HG02943 (cell line): ENCODE measurements around the gene YBX2.

ENCODE experiments used
- ATAC-seq: cut with Tn5 transposase; IDR thresholded peaks from one replicate; pipeline ENCODE4 v1.9.1; 2021; ENCODE audit warnings: mild to moderate bottlenecking, low read depth, moderate library complexity; ENCODE audit not compliant: unreplicated experiment

YBX2 gene

GRCh38 chr17:7323731-7324437 is 29.4 kb upstream of the YBX2 start:
- ATAC-seq: no peak

DNA sequence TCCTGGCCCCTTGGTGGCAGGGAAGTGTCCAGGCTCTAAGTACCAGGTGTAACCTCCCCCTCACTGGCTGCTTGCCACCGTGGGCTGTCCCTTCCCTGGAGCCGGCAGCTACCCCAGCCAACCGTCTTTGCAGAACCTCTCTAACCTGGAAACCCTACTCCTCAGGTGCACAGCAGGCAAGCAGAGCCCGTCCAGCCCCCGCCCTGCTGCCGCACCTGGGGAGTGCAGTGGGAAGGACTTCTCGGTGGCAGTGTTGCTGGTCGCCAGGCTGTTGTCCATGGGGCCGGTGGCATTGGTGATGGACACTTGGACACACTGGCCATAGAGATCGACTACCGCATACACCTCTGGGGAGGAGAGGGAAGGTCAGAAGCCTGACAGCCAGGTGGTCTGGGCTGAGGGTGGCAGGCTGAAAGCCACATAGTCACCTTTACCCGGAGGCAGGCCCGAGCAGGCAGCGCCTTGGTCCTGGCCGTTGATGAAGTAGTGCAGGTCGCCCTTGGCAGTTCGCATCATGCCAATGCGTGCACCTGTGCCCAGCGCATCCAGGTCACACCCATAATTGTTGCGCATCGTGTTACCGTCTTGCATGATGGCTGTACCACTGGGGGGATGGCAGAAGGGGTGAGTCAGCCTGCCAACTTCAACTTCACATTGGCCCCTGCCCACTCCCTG is 28.2 kb upstream of the YBX2 start:
- ATAC-seq: no peak

- ATAC-seq: no peak
Observed at GRCh38 chr17:7321466-7321865, 27.0 kb upstream of the YBX2 start.

DNA sequence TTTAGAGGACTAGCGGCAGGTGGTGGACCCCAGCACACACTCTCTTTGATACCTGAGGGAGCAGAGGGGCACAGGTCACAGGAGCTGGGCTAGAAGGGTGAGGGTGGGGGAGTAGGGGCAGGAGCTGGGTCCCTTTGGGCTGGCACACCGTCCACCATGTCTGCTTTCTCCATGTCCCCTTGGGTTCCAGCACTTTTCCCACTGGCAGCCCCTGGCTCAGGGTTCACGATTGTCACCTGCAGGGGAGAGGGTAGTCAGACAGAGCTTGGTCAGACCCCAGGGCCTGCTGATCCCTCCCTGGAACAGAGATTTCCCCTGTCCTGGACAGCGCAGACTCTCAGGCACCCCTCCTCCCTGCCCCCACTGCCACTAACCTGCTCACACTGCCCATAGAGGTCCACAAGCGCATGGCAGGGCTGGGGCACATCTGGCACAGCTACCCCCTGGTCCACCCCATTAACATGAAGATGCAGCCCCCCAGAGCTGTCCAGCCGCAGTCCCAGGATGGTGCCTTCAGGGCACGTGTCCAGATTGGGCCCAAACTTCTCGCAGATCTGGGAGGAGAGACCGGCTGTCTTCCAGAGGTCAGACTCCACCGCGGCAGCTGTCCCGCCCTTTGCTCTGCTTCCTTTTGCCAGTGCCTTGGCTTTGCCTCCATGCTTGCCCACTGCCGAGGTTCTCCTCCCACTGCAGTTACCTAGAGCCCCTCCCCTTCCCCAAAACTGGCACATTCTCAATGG is 23.9 kb upstream of the YBX2 start:
- ATAC-seq: no peak

DNA sequence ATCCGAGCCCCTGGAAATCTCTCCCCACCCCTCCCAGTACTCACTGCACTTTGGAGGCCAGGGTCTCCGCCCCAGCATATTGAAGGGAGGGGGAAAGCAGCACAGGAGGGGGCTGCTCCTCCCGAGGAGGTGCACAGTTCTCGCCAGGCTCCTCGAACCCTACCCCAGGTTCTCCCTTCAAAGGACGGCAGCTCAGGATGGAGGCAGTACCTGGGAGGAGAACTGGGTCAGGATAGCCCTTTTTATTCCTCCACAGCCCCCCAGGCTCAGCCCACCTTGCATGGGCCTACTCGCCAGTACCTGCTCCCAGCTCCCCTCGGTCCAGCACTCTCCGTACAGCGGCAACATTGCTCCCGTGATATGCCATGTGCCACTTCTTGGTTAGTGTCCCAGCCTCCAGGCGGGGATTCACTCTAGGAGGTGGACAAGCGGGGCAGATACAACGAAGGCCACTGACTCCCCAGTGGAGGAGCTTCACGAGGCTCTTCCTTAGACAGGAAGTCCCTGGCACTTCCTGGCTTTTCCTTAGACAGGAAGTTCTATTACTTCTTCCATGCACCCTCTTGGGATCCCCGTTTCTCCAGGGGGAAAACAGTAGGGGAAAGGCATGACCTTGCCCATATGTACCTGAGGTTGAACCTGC is 22.8 kb upstream of the YBX2 start:
- ATAC-seq: no peak

GRCh38 chr17:7315570-7316235 is 21.3 kb upstream of the YBX2 start:
- no peak for ATAC-seq

- peak; percentile 52 for ATAC-seq
Observed at GRCh38 chr17:7314719-7315569, 20.5 kb upstream of the YBX2 start, which contains the start of gene GPS2. TSS of gene GPS2 (minus strand) at chr17:7315360. CDS start at chr17:7315052, 308 bp downstream.

DNA sequence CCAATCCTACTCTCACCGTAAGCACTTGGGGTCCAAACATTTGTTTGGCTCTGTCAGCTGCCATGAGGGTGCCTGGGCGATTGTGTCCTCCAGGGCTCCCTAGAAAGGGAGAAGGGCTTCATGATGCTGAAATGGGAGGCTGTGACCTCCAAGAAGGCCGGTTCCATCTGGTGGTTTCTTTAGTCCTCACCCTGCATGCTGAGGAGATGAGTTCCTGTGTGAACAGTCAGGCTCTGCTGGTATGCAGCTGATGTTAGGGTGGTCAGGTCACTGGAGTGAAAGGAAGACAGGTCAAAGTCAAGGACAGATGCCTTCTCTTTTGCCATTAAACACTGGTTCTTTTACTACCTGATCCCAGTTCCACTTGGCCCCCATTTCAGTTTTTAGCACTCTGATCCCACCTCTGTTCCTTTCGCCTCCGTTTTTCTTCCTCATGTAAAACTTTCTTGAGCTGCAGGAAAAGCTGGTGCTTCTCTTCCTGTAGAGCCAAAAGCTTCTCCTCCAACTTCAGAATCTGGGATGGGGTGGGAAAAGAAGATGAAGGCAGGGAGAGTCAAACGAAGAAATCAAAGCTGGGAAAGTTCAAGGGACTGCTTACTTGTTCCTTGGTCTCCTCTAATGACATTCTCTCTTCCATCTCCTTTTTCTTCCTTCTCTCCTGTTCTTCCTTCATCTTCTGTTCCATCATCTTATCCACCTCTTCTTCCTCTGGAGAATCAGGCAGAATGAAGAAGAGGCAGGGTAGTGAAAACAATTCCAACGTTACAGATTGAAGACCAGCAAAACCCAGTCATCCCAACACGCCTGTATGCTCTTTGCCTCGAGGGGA is 19.7 kb upstream of the YBX2 start:
- no peak for ATAC-seq

DNA sequence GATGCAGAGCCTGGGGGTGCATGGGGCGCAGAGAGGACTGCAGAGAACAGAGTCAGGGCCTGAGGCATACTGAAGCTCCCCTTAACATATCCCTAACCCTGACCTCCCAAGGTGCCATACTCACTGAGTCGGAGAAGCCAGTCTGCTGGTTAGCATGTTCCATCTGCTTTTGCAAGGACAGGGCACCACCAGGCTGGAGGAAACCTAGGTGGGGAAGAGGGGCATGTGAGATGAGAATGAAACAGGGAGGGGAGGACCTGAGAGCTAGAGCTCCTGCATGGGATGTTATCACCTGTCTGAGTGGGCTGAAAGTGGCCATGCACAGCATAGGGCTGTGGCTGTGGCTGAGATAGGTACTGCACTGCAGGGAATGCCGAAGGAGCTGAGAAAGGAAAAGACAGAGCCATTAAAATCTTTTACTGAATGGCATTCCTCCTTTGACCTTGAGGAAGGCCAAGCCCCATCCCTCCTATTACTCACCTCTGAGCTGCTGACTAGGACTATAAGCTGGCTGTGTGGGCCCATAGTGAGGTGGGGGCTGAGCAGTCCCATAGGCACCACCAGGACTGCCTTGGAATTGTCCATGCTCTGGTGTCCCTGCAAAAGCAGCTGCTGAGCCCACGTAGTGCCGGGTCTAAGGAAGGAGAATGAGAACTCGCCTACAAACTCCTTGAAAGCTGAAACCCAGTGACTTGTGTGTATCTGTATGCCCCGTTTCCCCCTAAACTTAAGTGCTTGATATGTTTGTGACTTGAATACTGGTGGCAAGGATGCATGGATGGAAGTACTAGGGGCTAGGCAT is 18.9 kb upstream of the YBX2 start:
- no peak for ATAC-seq

DNA sequence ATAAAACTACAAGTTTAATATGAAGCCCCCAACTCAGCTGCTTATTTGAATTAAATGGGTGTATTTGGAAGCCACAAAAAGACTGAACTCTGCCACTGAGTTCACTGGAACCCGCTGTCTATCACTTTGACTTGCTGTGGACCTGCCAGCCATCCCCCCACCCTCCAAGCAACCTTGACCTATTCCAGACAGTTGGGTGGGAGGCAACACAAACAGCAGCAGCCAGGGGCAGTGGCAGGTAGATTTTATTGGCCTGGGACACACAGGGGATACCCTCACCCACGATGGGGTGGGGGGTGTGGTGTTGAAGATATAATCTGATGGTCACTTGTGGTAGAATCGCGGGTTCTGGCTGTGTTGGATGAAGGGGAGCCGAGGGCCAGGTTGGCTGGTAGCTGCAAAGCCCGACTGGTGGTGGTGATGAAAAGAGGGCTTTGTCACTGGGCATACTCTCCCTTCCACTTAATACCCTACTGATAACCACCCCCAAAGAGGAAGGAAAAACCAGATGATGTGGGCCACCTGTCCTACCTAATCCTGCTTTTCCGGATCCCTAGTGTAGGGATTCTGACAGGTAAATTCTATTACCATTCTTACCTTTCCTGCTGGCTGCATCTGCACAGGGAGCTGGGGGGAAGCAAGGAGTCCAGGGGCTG is 18.1 kb upstream of the YBX2 start:
- no peak for ATAC-seq

DNA sequence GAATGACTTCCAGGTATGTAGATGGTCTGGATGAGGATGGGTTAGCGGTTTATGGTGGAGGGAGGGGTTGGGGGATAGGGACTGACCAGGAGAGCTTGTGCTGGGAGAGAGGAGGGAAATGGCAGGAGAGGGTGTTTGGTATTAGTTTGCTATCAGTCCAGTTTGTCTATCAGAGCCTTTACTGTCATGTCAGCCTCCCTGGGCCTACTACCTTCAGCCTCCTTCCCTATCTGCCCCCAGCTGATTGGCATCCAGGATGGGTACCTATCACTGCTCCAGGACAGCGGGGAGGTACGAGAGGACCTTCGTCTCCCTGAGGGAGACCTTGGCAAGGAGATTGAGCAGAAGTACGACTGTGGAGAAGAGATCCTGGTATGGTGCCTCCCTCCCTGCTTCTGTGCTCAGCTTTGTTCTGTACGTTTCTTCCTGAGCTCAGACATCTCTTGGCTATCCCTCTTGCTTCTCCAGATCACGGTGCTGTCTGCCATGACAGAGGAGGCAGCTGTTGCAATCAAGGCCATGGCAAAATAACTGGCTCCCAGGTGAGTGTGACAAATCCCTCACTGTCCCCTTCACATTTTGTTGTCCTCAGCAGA is 16.8 kb upstream of the YBX2 start:
- no peak for ATAC-seq

DNA sequence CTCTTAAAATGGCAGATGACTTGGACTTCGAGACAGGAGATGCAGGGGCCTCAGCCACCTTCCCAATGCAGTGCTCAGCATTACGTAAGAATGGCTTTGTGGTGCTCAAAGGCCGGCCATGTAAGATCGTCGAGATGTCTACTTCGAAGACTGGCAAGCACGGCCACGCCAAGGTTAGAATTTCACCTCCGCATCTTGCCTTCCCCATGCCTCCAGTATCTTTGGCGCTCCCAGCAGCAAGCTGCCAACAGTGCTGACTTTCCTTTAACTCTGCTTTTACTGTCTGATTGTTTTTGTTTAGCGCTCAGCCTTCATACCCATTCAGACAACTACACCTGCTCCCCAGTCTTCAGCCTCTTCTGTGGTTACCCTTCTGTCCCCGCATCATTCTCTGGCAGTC is 15.2 kb upstream of the YBX2 start:
- ATAC-seq: no peak

DNA sequence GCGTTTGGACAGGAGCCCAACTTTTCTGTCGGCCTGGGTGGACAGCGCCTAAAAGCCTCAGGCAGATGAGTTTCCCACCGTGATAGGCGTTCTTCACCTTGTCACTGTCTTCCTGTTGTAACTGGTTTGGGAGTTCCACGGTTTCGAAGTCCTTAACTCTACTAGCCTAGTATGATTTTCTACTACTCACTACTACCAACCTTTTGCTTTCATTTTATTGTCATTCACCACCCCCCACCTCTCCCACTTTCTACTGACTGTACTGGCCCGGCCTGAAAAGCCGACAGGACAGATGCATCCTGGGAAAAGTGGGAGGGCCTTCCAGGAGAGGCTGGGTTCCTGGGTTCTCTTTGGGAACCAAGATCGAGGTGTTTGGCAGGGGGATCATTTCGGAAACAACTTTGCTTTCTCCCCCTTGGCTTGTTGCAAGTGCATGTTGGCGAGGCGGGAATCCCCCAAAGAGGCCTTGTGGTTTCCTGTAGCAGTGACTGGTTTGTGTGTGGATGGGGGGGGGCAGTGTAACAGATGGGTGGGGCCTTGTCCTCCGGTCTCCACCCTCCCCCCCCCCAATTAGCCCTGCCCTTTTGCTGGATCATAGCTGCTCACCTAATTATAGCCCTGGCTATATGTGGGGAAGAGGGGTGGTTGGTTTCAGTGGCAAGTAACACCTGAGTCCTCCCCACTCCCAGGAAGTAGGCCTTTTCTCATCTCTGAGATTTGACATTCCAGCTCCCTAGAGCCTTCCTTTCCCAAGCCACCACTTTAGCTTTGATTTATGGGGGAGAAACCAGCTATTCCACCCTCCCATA is 14.4 kb upstream of the YBX2 start:
- ATAC-seq: no peak

DNA sequence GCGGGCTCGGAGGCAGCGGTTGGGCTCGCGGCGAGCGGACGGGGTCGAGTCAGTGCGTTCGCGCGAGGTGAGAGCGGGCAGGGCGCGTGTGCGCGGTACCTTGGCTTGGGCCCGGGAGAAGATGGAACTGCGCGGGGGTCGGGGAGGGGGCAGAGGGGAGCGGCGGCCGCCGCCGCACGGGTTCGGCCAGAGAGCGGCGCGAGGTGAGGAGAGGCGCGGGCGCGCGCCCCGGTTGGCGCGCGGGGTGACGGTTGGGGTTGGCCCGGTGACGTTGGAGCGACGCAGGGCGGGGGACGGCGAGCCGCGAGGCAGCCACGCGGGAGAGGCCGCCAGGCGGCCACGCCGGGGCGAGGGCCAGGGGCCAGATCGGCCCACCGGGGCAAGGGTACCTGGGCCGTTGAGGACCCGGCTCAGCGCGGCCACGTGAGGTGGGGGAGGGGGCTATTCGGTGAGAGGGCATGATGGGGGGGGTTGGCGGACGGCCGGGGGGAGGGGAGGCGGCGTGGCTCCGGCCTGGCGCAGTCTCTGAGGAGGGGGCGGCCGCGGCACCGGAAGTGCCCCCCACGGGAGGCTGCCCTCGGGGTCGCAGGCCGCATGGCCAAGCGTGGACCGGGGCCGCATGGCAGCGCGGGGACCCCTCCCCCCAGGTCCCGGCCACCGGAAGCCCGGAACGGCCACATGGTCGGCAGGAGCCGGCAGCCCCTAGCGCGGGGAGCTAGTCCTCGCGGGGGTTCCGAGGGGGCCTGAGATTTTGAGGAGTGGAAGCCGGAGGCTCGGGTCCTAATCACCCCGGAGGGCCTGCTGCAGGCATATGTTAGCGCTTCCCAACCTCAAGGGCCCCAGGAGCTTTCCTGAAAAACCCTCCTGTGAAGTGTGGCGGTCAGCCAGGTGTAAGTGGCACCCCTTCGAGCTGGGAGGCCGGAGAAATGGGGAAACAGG is 13.5 kb upstream of the YBX2 start:
- no peak for ATAC-seq
